Astrocyte (in vitro differentiated cells and primary cell): ENCODE results near the gene MYOD1. TPM values are rescaled to one million over a fixed set of nuclear protein-coding genes. Genes with fewer than 3 reads are reported as not detected.

Experiments used
- DNase-seq: peaks from one replicate; pipeline ENCODE4 v3.0.0-alpha.2; 2010; ENCODE audit warnings: low read depth
- FAIRE-seq: peaks from 2 replicates; lab custom pipeline; 2011; peaks lifted over from hg19 to GRCh38; lab: Jason Lieb, UNC
- H2AFZ ChIP-seq: 2 replicates; pipeline ENCODE4 v1.6.0; 2012; ENCODE audit warnings: low read depth, low read length, inconsistent platforms
- H3K27ac ChIP-seq: 2 replicates; pipeline ENCODE4 v1.5.1; 2011; ENCODE audit warnings: low read depth, low read length, inconsistent platforms
- H3K27me3 ChIP-seq: 2 replicates; pipeline ENCODE4 v1.6.0; 2011; ENCODE audit warnings: low read length, inconsistent platforms; ENCODE audit not compliant: insufficient read depth
- H3K36me3 ChIP-seq: 2 replicates; pipeline ENCODE4 v1.5.1; 2011; ENCODE audit warnings: low read length, inconsistent platforms; ENCODE audit not compliant: insufficient read depth
- H3K4me1 ChIP-seq: 2 replicates; pipeline ENCODE4 v1.5.1; 2011; ENCODE audit warnings: low read length, inconsistent platforms; ENCODE audit not compliant: insufficient read depth
- H3K4me2 ChIP-seq: 2 replicates; pipeline ENCODE4 v1.6.0; 2012; ENCODE audit warnings: low read length, inconsistent platforms
- H3K4me3 ChIP-seq: 2 replicates; pipeline ENCODE4 v1.5.1; 2011; ENCODE audit warnings: low read depth, mild to moderate bottlenecking, low read length, inconsistent platforms; ENCODE audit not compliant: insufficient read depth
- H3K79me2 ChIP-seq: 2 replicates; pipeline ENCODE4 v1.6.0; 2012; ENCODE audit warnings: mild to moderate bottlenecking, low read length, inconsistent platforms; ENCODE audit not compliant: insufficient read depth
- H3K9ac ChIP-seq: 2 replicates; pipeline ENCODE4 v1.6.0; 2012; ENCODE audit warnings: mild to moderate bottlenecking, low read length, inconsistent platforms
- H3K9me3 ChIP-seq: 2 replicates; pipeline ENCODE4 v1.5.1; 2012; ENCODE audit warnings: low read depth, mild to moderate bottlenecking, low read length, inconsistent platforms; ENCODE audit not compliant: insufficient read depth
- H4K20me1 ChIP-seq: 2 replicates; pipeline ENCODE4 v1.6.0; 2012; ENCODE audit warnings: low read length, inconsistent platforms; ENCODE audit not compliant: insufficient read depth
- H3K27ac Mint-ChIP-seq: one replicate; pipeline ENCODE4 v1.8.0; 2021; ENCODE audit warnings: mild to moderate bottlenecking, mixed read lengths; ENCODE audit not compliant: unreplicated experiment
- H3K27me3 Mint-ChIP-seq: one replicate; pipeline ENCODE4 v1.8.0; 2021; ENCODE audit warnings: low read depth, mixed read lengths; ENCODE audit not compliant: unreplicated experiment
- H3K36me3 Mint-ChIP-seq: one replicate; pipeline ENCODE4 v1.8.0; 2021; ENCODE audit warnings: low read depth, mixed read lengths; ENCODE audit not compliant: unreplicated experiment
- H3K4me1 Mint-ChIP-seq: one replicate; pipeline ENCODE4 v1.8.0; 2021; ENCODE audit warnings: low read depth, mixed read lengths; ENCODE audit not compliant: unreplicated experiment
- H3K4me3 Mint-ChIP-seq: one replicate; pipeline ENCODE4 v1.8.0; 2021; ENCODE audit warnings: mild to moderate bottlenecking, moderate library complexity, mixed read lengths; ENCODE audit not compliant: unreplicated experiment
- H3K9me3 Mint-ChIP-seq: one replicate; pipeline ENCODE4 v1.8.0; 2021; ENCODE audit warnings: mild to moderate bottlenecking, mixed read lengths; ENCODE audit not compliant: unreplicated experiment
- CTCF ChIP-seq: IDR thresholded peaks from 2 replicates; pipeline ENCODE4 v1.5.1; 2011; ENCODE audit warnings: low read depth, mild to moderate bottlenecking, inconsistent platforms, low read length, moderate library complexity; ENCODE audit not compliant: insufficient read depth
- EZH2 ChIP-seq: IDR thresholded peaks from 2 replicates; pipeline ENCODE4 v1.6.1; 2012; ENCODE audit warnings: mild to moderate bottlenecking, low read length, inconsistent platforms; ENCODE audit not compliant: insufficient read depth
- total RNA-seq: library from RNA; stranded (reverse); gene quantifications from 2 replicates; pipeline ENCODE4 v1.2.1, GENCODE V29; 2021

The MYOD1 gene
- total RNA-seq, 1 donor from 2014 or later = not detected

GRCh38 chr11:17682848-17683247, 36.5 kb upstream of the MYOD1 start:
- Mint-ChIP-seq H3K9me3 (peaks cover 2% of the 10 kb centered on the region), H3K4me3 (no peak overlapping the region), H3K27me3 (peaks cover 25% of the 10 kb centered on the region), H3K27ac (no peak overlapping the region), H3K36me3 (no peaks in the 10 kb centered on the region), H3K4me1 (no peaks in the 10 kb centered on the region)
- Histone ChIP-seq H3K27me3 (no peaks in the 10 kb centered on the region), H3K9ac (no peak overlapping the region), H3K4me2 (no peak overlapping the region), H3K79me2 (no peaks in the 10 kb centered on the region), H3K27ac (no peak overlapping the region), H3K4me1 (peaks cover 8% of the 10 kb centered on the region), H3K36me3 (no peaks in the 10 kb centered on the region), H3K4me3 (no peak overlapping the region), H3K9me3 (no peaks in the 10 kb centered on the region), H2AFZ (no peak overlapping the region), H4K20me1 (no peaks in the 10 kb centered on the region)
- DNase-seq (no peak), FAIRE-seq (no peak)
- no peak for TF ChIP-seq EZH2
- no peak for TF ChIP-seq CTCF

GRCh38 chr11:17683377-17684161, 35.8 kb upstream of the MYOD1 start:
- H3K4me1 Mint-ChIP-seq = no peaks in the 10 kb centered on the region
- no peak overlapping the region for H3K4me3 Mint-ChIP-seq
- no peaks in the 10 kb centered on the region for H3K36me3 Mint-ChIP-seq
- peaks cover 25% of the 10 kb centered on the region for H3K27me3 Mint-ChIP-seq
- Histone ChIP-seq H3K4me1 (peaks cover 8% of the 10 kb centered on the region), H3K4me3 (no peak overlapping the region), H3K27me3 (no peaks in the 10 kb centered on the region), H3K79me2 (no peaks in the 10 kb centered on the region), H3K9me3 (no peaks in the 10 kb centered on the region), H4K20me1 (no peaks in the 10 kb centered on the region), H3K4me2 (peak overlapping the region; percentile 29), H3K9ac (no peak overlapping the region), H3K27ac (no peak overlapping the region), H3K36me3 (no peaks in the 10 kb centered on the region), H2AFZ (no peak overlapping the region)
- FAIRE-seq (no peak), DNase-seq (peak; percentile 89)
- TF ChIP-seq CTCF = no peak
- TF ChIP-seq EZH2 = no peak
- H3K27ac Mint-ChIP-seq = no peak overlapping the region
- peaks cover 2% of the 10 kb centered on the region for H3K9me3 Mint-ChIP-seq

GRCh38 chr11:17684550-17684949, 34.8 kb upstream of the MYOD1 start:
- Histone ChIP-seq H3K4me2 (no peak overlapping the region), H3K4me3 (no peak overlapping the region), H4K20me1 (no peaks in the 10 kb centered on the region), H3K27ac (no peak overlapping the region), H3K79me2 (no peaks in the 10 kb centered on the region), H3K9ac (no peak overlapping the region), H2AFZ (no peak overlapping the region), H3K4me1 (peaks cover 8% of the 10 kb centered on the region), H3K36me3 (no peaks in the 10 kb centered on the region), H3K9me3 (no peaks in the 10 kb centered on the region), H3K27me3 (peaks cover 1% of the 10 kb centered on the region)
- Mint-ChIP-seq H3K27ac (no peak overlapping the region), H3K9me3 (peaks cover 2% of the 10 kb centered on the region), H3K4me1 (no peaks in the 10 kb centered on the region), H3K4me3 (no peak overlapping the region), H3K36me3 (no peaks in the 10 kb centered on the region), H3K27me3 (peaks cover 24% of the 10 kb centered on the region)
- no peak for DNase-seq
- FAIRE-seq = no peak
- no peak for TF ChIP-seq EZH2
- TF ChIP-seq CTCF = no peak
